NK-92 treated with Interleukin-12 subunit alpha and Interleukin-12 subunit beta, amount 100 ng/mL, for 24 hours (cell line): ENCODE results near the gene XPNPEP3.
"Not testable (repeated sequence)": the region's sequence is repeated elsewhere in the genome, so short reads cannot be mapped to it uniquely, and the experiment has no call there.

Experiments used
- DNase-seq: peaks from one replicate; lab custom pipeline; 2025; lab: John Stamatoyannopoulos, UW

XPNPEP3 gene

DNA sequence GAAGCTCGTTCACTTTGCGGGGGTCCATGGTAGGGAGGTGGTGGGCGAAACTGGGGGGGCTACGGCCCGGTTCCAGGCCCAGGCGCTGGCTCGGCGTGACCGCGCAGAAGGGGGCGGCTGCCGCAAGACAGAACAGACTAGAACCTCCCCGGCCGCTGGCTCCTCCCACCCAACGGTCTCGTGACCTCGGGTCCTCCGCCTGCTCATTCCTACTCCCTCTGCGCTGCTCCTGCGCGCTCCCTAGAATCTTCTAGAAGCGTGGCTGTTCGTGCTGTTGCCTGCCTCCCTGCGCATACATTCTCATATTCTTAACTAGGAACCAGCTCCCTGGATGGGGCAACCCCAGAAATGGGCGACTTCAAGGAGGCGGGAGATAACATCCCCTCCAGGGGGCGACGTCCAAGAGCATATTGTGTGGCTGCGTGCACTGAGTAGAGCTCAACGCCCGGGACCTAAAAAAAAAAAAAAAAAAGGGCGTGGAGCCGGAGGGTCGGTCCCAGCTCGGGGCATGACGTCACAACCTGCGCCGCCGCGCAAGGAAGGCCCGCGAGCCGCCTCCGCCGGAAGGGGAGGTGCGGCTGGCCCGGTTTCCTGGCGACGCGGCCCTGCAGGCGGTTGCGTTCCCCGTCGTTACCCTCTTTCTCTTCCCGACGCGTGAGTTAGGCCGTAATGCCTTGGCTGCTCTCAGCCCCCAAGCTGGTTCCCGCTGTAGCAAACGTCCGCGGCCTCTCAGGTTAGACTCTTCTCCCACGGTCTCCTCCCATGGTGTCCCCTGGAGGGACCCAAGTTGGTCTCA lies at the start of gene XPNPEP3, which contains the start of gene ST13:
TSS of gene XPNPEP3 (plus strand) at position 636 of the 796 bp plus-strand sequence. CDS start at position 670, 34 bp downstream.
TSS of gene ST13 (minus strand) at position 127 of the 796 bp plus-strand sequence. CDS start at position 28, 99 bp downstream.
- peak; percentile 89 for DNase-seq

DNA sequence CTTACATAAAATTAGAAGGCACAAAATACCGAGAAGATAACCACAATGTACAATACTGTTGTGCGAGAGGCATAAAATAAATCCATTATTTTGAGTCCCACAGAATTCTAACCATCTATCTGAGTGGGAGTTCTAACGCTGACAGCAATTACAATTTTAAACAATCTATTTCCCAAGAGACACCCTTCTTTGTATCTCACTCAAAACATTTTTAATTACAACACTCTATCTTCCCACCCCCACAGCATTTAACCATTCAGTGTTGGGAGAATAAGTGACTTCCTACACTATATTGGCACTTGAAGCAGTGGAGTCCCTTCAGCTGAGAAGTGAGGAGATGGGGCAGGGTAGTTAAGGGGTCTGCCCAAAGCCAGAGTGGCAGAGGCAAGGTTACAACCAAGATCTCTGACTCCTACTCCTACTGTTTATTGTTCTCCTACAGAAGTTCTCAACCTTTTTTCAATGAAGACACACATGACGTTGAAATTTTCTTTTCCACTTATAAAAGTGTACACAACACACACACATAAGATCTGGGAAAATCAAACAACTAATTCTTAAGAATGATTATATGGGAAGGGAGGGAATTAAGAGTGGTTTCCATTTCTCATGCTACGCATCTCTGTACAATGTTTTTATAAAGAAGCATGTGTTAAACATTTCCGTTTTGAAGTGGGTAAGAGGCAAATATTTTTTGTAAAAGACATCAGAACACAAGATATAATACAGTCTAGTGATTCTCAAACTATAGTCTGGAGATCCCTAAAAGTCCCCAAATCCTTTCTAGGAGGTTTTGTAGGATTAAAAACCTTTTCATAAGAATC lies 48.7 kb upstream of the XPNPEP3 start:
- DNase-seq = no peak

DNA sequence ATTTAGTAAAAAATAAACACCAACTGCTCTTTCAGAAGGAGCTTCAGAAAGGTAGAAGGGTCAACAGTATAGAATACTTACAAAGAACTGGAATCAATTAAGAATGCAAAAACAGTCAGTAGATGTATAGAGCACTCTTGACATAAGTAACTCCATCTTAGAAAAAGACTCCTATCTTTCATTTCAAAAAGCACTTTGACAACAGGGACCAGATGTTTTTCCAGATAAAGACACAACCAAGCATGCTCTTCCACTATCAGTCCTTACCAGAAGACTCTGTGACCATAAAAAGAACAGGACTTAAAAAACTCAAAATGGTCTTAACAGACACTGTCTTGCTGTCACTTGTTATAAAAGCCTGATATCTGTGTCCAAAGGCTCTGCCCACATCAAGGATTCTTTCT lies 43.0 kb upstream of the XPNPEP3 start:
- DNase-seq = no peak

DNA sequence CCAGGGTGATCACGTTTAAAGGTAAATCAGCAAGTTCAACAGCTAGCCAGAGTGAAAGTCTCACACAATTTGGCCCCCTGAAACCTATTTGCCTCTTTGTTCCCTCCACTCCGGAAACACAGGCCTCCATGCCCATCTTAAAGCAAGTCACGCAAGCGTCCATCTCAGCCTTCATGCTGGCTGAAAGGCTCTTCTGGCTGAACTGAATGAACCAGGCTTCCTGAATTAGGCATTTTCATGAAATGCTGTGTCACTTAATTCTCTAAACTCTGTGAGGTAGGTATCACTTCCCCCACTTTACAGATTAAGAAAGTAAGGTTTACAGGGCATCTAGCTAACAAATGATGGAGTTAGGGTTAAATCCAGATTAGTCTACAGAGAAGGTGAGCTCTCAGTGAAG lies 39.2 kb upstream of the XPNPEP3 start:
- DNase-seq = no peak

DNA sequence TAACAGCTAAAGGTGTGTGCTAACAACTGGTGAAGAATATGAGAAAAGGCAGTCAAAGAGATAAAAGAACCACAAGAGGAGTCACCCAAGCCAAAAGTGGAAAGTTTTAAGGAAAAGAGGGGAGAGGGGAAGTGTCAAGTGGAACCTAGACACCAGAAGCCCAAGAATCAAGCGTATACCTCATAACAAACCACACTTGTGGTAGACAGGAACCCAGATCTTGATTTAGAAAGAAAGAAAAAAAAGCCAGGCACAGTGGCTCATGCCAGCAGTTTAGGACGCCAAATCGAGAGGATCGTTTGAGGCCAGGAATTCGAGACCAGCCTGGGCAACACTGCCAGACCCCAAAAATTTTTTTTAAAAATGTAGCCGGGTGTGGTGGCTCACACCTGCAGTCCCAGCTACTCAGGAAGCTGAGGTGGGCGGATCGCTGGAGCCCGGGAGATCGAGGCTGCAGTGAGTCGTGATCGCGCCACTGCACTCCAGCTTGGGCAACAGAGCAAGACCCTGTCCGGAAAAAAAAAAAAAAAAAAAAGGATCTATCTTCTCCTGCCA lies 38.7 kb upstream of the XPNPEP3 start:
- no peak for DNase-seq

DNA sequence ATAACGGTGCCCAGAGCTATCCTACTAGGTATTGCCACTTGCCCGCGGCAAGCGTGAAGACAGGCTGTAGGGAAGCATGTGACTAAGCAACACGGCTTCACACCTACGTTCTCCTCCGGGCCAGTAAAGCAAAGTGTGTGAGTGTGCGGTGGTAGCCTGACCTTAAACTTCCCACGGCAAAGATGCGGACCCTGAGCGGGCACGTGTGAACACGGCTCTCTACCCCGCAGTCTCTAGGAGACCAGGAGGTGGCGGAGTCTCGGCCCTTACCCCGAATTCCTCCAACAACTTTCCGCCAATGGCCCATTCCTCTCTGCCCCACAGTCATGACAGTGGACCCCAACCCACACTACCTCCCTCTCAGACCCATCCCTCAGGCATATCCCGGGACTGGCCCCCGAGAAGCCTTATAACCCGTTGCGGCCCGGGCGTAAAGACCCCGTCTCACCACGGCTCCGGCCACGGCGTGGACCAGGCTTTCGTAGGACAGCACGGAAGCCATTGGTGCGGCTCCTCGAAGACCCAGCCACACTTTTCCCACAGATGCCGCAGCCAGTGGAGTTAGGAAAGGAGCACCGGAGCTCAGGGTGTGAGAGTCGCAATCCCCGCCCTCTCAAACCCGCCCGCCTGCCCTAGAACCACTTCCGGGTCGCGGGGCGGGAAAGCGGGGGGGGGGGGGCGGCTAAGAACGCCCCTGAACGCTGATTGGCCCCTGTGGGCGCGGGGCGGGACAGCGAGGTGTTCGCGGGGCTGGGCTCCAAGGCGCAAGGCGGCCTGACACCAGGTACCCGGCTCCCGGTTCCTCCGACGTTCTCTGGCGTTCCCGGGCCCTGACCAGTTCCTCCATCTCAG lies 38.0 kb upstream of the XPNPEP3 start, which contains the start of gene SLC25A17:
TSS of gene SLC25A17 (minus strand) at position 600 of the 852 bp plus-strand sequence. CDS start at position 502, 98 bp downstream.
- DNase-seq = peak; percentile 83

DNA sequence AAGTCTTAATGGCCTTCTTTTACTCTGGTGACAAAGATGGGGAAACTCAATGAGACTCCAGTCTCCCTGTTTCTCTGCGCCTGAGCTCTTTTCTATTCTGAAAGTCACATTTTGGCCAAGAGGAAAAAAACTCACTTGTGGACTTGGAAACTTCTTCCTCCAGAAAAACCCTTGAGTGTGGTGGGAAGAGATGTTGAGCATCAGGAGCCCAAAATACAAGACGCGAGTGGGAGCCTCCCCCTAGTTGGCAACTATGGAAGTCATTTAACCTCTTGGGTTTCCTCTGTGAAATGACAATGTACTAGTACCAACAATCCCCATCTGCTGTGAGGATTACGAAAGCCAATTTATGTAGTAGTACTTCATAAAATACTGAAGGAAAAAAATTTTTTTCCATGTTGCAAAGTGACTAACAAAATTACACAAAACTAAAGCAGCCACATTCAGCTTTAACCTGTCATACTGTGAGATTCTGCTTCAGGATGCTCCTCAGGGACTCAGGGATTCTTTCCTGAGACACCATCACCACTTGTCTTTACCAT lies 37.3 kb upstream of the XPNPEP3 start:
- DNase-seq = no peak

DNA sequence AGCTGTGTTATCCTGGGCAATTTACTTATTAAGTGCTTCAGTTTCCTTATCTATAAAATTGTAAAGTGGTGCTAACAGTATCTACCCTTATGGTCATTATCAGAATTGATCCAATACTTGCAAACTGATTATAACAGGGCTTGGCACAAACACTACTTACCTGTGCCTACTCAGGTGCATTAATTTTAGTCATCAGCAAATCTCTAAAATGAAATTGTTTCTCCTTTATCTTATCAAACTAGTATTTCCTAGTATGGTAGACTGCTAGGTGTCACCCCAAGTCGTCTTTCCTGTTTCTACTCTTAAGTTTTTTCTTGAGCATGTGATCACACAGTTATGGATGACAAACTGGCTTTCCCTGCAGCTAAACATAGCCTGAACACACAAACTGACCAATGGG lies 33.5 kb upstream of the XPNPEP3 start:
- no peak for DNase-seq

DNA sequence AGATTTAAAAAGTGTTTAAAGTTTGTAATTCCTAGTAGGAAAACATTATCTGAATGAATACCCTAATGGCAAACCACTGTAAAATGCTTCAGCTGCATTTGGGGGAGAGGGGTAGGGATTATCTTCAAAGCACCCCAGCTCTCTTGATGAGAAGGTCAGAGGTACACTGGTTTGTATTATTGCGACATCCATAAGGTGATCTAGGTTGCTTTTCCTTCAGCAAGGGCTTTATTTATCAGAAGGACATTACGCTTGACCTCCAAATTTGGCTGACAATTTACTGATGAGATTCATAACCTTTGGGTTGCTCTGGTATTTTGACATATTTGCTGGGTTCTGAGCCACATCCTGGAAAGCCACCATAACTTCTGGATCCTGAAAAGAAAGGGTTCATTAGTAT lies 30.7 kb upstream of the XPNPEP3 start:
- not testable (repeated sequence) for DNase-seq

DNA sequence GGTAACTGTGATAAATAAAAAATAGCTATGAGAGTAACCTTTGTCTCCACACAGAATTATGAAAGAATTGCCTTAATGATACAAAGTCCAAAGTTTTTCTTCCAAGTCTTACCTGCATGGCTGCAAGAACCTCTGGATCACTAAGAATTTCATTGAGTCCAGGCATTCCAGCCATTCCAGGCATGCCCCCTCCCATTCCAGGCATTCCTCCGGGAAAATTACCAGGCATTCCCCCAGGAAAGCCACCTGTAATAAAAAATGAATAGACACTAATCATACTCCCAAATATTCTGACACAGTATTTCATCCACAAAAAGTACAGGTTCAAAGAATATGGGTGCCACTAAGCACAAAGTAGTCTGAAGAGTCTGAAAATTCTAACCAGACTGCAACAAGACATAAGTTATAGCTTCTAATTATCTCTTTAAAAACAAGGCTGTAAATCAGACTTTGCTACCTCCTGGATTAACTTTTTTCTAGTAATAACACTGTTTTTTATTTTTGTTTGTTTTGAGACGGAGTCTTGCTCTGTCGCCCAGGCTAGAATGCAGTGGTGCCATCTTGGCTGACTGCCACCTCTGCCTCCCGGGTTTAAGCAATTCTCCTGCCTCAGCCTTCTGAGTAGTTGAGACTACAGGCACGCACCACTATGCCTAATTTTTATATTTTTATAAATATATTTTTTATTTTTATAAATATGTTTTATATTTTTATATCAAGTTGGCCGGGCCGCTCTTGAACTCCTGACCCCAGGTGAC lies 29.8 kb upstream of the XPNPEP3 start:
- no peak for DNase-seq

DNA sequence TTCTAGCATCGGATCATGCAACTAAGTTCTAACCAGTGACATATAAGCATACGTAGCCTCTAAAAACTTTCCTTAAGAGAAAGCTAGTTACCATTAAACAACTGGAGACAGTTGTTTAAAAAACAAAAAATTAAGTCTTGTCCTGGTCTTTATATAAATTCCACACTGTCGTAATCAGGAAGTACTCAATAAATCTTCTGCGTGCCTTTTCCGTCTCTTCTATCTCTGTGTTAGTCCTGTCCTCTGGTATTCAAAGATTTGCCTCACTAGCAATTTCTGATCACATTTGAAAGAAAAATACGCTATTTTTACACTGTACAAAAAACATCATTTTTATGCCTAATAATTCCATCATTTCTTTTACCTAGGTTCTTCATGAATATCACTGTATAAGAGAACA lies 27.8 kb upstream of the XPNPEP3 start:
- DNase-seq = no peak

DNA sequence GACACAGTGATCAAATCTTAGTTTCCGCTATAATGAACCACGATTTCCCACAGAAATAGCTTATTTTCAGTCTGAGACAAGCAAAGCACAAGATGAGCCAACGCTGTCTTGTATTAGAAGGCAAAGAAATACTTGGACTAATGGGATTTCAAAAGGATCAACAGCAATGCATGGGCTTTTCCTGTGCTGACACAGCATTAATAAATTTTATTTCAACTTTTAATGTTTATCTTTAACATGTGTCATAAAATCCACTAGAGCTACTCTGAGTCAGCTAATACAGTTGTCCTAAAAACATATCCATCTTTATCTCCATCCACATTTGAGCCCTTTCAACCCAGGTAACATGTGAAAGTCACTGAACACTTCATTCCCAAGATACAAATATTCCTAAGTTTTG lies 22.3 kb upstream of the XPNPEP3 start:
- no peak for DNase-seq

DNA sequence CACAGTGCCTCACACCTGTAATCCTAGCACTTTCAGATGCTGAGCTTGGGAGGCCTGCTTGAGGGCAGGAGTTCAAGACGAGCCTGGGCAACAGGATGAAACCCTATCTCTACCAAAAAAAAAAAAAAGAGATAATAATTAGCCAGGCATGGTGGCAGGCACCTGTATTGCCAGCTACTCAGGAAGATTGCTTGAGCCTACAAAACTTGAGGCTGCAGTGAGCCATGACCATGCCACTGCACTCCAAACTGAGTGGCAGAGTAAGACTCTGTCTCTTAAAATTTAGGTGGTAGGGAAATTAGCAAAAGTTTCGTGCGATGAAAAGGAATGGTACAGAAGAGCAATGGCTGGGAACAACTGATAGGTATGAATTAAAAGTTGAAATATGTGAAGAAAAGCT lies 18.5 kb upstream of the XPNPEP3 start:
- DNase-seq = no peak

DNA sequence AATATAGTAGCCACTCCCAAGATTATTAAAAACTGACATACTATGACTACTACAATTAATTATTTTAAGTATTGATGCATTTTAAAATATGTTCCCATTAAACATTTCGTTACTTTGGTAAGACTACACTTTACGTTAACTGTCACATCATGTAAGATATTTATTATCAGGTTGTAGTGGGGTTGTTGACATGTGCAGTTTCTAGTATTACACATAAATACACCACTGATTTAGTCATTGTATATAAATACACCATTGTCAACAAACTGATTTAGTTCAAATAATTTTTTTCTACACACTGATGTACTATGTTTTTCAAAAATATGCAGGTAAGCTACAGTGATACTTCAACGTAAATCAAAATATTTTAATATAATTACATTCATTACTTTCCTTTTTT lies 12.0 kb upstream of the XPNPEP3 start:
- DNase-seq = no peak

DNA sequence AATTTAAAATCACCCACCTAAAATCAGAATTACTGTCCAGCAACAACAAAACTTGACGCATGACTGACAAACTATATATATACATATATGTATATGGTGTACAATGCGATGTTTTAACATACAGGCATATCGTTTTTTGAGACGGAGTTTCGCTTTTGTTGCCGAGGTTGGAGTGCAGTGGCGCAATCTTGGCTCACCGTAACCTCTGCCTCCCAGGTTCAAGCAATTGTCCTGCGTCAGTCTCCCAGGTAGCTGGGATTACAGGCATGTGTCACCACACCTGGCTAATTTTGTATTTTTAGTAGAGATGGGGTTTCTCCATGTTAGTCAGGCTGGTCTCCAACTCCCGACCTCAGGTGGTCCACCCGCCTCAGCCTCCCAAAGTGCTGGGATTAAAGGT lies 11.1 kb upstream of the XPNPEP3 start:
- not testable (repeated sequence) for DNase-seq

DNA sequence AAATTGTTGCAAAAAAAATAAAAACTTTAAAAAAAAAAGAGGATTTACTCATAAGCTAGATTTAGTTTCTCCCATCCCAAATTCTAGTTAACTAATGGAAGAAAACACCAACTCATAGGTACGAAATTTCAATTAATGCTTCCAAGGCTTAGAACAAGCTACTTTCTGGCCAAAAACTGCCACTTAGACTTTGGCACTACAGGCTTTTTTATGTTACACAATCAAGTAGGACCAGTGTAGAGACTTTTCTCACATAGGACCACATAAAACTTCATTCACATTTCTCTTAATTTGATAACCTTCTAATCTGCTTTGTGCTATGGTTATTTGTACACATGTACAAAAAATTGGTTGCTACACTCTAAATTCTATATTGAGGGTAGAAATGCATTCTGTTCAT lies 3.6 kb upstream of the XPNPEP3 start:
- DNase-seq = no peak

DNA sequence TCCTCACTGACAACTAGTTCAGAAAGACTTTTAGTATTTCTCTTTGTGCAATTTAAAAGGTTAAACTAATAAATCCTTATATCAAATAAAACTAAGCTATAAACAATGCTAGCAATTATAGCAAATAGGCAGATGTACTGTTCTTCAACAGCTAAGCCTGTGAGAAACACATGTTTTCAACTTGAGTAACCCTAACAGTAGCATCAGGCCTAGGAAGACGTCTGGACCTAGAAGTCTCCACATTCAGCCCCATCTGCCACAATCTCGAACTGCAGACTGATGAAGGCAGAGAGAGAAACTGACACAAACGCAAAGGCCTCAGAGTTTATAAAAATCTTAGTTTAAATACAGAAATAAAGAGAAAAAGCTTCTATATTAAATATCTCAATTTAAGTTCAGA lies 3.0 kb upstream of the XPNPEP3 start:
- no peak for DNase-seq

DNA sequence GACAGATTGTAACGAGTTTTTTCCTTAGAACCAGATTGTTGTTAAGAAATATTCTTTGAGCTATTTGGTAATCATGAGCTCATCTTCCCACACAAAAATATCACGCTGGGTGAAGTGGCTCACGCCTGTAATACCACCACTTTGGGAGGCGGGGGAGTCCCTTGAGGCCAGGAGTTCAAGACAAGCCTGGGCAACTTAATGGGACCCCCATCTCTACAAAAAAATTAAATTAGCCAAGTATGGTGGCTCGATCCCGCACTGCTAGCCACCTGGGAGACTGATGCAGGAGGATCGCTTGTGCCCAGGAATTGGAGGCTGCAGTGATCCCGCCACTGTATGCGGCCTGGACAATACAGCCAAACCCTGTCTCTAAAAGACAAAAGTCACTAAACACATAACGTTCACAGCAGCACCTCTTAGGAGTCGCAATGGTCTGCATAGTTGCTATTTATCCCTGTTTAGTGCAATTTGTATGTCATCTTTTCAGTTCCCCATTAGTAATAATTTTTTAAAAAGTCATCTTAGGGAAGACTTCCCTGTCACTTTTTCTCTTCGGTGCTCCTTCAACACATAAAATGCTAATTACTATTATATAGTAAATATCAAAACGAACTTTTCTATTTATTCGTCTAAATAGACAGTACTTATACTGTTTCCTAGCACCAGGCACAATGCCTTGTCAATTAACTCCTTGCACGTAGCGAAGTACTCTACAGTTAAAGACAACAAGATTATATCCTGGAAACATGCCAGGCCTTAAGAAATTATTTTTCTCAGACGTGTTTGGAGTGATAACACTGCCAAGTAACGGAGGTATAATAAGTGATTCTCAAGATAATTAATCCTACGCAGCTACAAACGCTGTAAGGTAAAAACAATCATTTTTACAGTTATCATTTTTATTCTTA lies 1.6 kb upstream of the XPNPEP3 start:
- no peak for DNase-seq

DNA sequence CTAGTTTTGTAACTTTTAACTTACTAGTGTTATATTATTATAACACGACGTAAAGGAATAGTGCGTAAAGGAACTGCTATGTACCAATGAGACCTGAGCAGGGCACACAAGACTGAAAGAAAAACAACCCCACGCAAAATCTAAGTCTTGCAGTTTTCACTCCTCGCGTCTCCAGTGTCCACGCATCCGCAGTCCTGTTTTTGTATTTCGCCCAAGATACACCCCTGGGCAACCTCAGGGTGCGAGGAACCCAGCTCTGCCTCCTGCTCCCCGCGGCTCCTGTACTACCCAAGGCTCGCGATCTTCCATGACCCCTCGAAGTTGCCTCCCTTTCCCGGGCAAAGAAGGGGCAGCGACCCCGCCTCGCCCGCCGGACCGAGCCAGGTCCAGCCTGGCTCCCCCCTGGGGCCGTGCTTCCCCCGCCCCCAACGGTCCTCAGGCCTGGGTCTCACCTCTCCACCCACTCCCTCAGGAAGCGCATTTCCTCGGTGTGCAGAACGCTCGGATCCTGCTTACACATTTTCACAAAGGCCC lies 902 bp upstream of the XPNPEP3 start:
- DNase-seq = peak; percentile 16
